Stimulated activated CD4-positive, alpha-beta T cell treated with anti-CD3 and anti-CD28 coated beads, TNF-alpha, amount 100 ng/mL, for 24 hours (primary cell): ENCODE measurements around the gene CCDC33.
A peak's percentile ranks its signal among the peaks of the same experiment; 100 is the strongest.

ENCODE experiments used
- DNase-seq, 3 experiments: peaks; one replicate each; pipeline ENCODE4 v3.0.0-alpha.2; 2020; ENCODE audit warnings: low read depth in 3 of 3

Gene CCDC33

DNA sequence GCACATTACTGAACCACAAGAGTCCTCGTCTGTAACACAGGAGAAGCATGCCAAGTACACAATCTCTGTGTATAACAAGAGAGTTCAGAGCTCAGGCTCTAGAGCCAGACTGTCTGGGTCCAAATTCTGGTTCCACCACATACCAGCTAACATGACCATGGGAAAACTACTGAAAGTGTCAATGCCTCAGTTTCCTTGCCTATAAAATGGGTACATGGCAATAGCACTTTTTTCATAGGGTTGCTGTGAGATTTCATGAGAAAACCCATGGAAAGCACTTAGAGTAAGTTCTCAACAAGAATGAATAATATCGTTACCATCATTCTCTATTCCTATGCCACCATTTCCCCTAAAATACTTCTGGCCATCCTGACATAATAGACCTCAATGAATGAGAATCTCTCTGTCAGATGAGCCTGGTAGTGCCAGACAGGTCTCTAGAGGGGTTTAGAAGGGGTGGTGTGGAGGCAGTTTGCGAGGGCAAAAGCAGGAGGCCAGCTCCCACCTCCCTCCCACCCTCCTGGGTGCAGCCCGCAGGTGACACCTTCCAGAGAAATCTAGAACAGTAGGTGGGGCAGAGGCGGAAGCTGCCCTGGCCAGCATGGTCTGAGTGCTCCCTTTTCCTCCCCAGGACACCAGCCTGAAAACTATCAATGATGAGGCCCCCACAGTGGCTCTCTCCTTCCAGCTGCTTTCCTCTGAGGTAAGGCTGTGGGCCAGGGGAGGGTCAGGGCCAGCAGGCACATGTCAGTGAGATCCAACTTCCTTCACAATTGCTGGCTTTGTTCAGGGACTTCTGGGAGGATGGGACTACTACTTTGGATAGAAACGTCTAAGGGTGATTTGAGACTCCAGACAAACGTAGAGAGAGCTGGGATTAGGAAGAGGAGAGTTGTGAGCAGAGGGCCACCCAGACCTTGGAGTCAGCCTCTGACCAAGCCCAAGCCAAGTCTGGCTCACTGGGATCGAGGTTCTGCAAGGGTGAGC, 45.3 kb downstream of the CCDC33 start:
- no peak for DNase-seq

GRCh38 chr15:74283368-74283767, 47.2 kb downstream of the CCDC33 start:
- no peak for DNase-seq

DNA sequence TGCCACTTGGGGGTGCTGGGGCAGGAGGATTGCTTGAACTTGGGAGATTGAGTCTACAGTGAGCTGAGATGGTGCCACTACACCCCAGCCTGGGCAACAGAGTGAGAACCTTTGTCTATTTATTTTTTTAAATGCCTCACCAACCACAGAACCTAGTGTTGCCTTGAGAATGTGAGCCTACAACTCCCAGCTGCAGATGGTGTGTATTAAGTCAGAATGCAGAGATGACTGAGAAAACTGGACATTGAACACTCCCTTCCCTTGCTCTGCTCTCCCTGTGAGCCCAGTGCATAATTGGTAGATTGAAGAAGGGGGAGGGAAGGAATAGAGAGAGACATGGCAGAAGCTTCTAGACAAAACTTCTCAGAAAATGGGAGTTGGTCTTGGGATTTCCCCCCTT, 53.5 kb downstream of the CCDC33 start:
- DNase-seq, result no peak

DNA sequence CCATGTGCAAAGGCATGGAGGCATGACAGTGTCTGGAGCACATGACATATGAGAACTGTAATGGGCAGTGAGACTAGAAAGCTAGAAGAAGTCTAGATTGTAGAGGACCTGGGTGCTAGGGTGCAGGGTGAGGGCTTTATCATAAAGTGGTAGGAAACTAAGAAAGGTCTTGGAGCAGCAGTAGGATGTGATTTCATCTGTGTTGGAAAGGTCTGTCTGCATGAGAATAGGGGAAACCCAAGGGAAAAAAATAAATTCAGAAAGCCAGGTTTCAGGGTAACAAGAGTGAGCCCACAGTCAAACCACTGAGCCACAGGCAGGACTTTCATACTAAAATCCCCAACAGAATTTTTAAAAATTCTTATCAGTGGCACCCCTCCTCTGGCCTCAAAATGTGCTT, 54.5 kb downstream of the CCDC33 start:
- DNase-seq, result no peak

- peak; percentile 38 to 75 (median 42) for DNase-seq
Observed at GRCh38 chr15:74291101-74292071, 55.3 kb downstream of the CCDC33 start.

- DNase-seq, result no peak
Observed at GRCh38 chr15:74293021-74293810, 57.1 kb downstream of the CCDC33 start.

- no peak for DNase-seq
Observed at GRCh38 chr15:74294010-74294409, 57.9 kb downstream of the CCDC33 start.

- no peak for DNase-seq
Observed at GRCh38 chr15:74295800-74296199, 59.7 kb downstream of the CCDC33 start.

GRCh38 chr15:74297887-74298286, 61.8 kb downstream of the CCDC33 start:
- DNase-seq, result no peak

DNA sequence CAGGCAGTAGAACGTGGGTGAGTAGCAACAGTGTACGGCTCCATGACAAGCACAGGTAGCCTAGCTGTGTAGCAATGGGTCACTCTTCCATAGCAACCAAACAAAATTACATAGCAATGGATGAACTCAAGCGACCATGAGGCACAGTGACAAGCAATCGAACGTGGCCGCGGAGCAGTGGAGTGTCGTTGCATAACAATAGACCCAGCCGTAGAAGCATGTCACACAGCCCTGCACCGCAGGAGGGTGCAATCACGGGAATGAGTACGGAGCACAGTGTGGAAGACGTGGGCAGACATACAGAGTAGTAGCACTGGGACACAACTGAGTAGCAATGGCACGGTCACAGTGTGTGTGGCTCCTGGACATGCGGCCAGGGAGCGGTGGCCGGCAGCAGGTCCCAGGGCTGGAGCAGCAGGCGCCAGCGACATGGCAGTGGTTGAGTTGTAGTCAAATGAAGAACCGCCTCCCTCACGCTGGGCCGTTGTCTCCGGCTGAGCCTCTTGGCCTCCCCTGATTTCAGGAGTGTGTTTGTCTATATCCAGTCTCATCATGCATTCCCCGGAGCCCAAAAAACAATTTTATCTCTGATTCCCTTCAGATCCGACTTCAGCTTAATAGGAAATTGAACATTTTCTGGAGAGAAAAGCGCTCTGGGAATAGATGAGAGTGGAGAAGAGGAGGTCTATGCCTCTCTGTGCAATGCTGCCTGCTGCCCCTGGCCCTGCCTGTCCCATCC, 64.1 kb downstream of the CCDC33 start:
- no peak for DNase-seq

GRCh38 chr15:74301583-74302361, 65.6 kb downstream of the CCDC33 start:
- DNase-seq, result no peak

DNA sequence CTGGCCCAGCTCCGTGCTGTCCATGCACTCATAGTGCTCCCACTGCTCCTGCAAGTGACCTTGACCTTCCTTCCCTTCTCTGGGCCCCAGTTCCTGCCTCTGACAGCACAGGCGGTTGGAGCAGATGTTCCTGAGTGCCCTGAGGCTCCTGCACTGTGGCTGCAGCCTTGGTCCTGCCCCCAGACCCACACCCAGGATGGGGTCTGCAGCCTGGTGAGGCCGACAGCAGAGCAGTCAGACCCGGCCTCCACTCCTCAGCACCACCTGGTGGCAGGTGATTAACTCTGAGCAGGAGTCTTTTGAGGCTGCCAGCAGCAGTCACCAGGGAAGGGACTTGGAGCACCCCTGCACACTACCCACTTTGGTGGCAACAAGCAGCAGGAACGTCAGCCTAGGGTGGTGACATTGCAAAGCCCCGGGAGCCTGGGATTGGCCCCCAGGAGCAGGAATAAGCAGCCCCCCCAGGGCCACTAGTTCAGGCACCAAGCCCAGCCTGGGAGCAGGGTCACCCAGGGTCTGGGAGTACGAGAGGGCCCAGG, 66.8 kb downstream of the CCDC33 start:
- peak in 1 of 3 experiments; percentile 40 for DNase-seq

DNA sequence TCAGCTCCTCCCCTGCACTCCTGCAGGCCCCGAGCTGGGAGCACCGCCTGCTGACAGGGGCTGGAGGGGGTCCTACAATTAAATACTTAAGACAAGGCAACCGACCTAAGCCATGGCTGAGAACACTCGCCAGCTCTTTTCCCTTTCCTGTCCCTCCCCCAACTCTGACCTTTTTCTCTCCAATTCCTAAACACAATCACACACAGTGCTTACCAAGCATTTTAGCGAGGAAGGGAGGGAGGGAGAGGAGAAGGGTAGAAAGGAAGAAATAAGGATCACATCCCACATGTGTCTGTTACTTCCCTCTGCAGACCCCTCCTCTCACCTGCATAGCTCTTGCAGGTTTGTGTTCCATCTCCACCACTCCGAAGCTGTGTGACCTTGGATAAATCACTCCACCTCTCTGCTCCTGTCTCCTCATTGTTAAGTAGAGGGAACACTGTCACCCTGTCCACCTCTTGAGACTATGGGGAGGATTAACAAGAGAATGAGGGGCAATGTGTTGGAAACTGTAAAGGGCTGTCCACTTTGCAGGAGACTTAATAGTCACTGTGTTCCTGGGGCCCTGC, 67.7 kb downstream of the CCDC33 start:
- DNase-seq, result no peak

- DNase-seq, result no peak
Observed at GRCh38 chr15:74304431-74304830, 68.3 kb downstream of the CCDC33 start.

GRCh38 chr15:74305687-74306086, 69.6 kb downstream of the CCDC33 start:
- no peak for DNase-seq

- no peak for DNase-seq
Observed at GRCh38 chr15:74306781-74307217, 70.7 kb downstream of the CCDC33 start.

DNA sequence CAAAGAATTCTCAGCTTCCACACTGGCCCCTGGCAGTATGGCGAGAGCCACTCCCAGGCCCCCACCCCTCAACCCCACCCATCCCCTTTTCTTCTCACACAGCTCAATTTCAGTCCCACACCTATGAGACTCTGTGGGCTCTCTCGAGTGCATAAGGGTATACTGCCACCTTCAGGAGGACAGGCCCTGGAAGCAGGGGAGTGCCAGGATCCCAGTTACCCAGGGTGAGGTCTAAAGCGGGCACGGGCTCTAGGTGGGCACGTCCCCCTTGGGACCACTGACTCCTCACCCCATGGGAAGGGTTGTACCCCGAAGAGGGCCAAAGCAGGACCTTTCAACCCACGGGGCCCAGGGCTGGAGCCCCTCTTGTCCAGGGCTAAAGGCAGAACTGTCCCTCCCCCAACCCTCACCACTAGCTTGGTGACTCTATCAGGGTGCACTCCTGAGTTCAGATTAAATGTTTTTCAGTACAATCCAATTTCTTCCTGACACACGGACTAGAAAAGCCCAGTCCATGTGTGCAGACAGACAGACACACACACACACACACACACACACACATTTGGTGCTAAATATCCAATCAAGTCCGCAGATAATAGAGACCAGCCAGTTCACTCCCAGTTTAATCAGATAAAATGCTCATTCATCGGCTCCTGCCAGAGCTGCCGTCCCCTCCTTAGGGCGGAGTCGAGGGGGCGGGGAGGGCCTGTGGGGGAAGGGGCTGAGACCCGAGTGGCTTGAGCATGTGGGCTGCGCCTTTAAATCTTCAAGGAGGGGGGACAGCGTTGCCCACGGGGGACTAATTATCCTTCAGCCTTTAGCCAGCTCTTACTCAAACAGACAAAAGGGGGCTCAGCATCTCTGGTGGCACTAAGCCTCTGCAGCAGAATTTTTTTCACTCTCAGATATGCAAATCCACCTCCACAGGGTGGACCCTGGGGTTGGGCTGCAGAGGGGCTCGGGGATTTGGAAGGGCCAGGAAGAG, 72.0 kb downstream of the CCDC33 start:
- peak in 1 of 3 experiments; percentile 25 for DNase-seq
